Endothelial cell (in vitro differentiated cells): ENCODE measurements around the gene MCF2. TPM values are rescaled to one million over a fixed set of nuclear protein-coding genes. Genes with fewer than 3 reads are reported as not detected.

Experiments
- DNase-seq: peaks from one replicate; pipeline ENCODE4 v3.0.0; 2021; ENCODE audit warnings: low spot score
- H3K27ac Mint-ChIP-seq: one replicate; pipeline ENCODE4 v1.8.0; 2021; ENCODE audit warnings: mixed read lengths, inconsistent platforms; ENCODE audit not compliant: unreplicated experiment
- H3K27me3 Mint-ChIP-seq: one replicate; pipeline ENCODE4 v1.8.0; 2021; ENCODE audit warnings: mild to moderate bottlenecking, moderate library complexity, mixed read lengths, inconsistent platforms; ENCODE audit not compliant: unreplicated experiment
- H3K36me3 Mint-ChIP-seq: one replicate; pipeline ENCODE4 v1.8.0; 2021; ENCODE audit warnings: mild to moderate bottlenecking, low read depth, mixed read lengths, inconsistent platforms; ENCODE audit not compliant: unreplicated experiment
- H3K4me1 Mint-ChIP-seq: one replicate; pipeline ENCODE4 v1.8.0; 2021; ENCODE audit warnings: mild to moderate bottlenecking, mixed read lengths, inconsistent platforms; ENCODE audit not compliant: unreplicated experiment
- H3K4me3 Mint-ChIP-seq: one replicate; pipeline ENCODE4 v1.8.0; 2021; ENCODE audit warnings: mild to moderate bottlenecking, mixed read lengths, inconsistent platforms; ENCODE audit not compliant: unreplicated experiment
- H3K9me3 Mint-ChIP-seq: one replicate; pipeline ENCODE4 v1.8.0; 2021; ENCODE audit warnings: mixed read lengths, inconsistent platforms; ENCODE audit not compliant: unreplicated experiment
- CTCF ChIP-seq: fragments of 200-600 bp; sonication (generic); IDR thresholded peaks from one replicate; pipeline ENCODE4 v1.5.0; 2021; ENCODE audit warnings: antibody characterized with exemption; ENCODE audit not compliant: unreplicated experiment
- long read RNA-seq: library from polyadenylated mRNA; unstranded; transcript quantifications from one replicate; pipeline ENCODE4 v2.0.0, GENCODE V29; 2020; ENCODE audit not compliant: unreplicated experiment
- total RNA-seq: library from RNA; stranded (reverse); fragmentation: NEBNext Ultra II Directional; extraction: Animal tissue kit (Norgen Biotek cat#: 25700); gene quantifications from one replicate; pipeline ENCODE4 v1.2.1, GENCODE V29; 2021; ENCODE audit not compliant: unreplicated experiment

Gene MCF2
- 0.67 TPM for total RNA-seq
- long read RNA-seq = 0 reads

- no peaks in the 10 kb centered on the region for H3K27me3 Mint-ChIP-seq
- no peak for TF ChIP-seq CTCF
- no peaks in the 10 kb centered on the region for H3K36me3 Mint-ChIP-seq
- no peaks in the 10 kb centered on the region for H3K4me1 Mint-ChIP-seq
- no peak within 1 kb of the TSS for H3K4me3 Mint-ChIP-seq
- H3K9me3 Mint-ChIP-seq = no peaks in the 10 kb centered on the region
- no peak for DNase-seq
- no peak within 1 kb of the TSS for H3K27ac Mint-ChIP-seq
These were observed at the start of gene MCF2 for GRCh38 chrX:139708067-139708466. Gene MCF2 (minus strand): TSS chrX:139708167. CDS start chrX:139651744, 56,423 bp downstream.

GRCh38 chrX:139751053-139751452, 43.1 kb upstream of the MCF2 start:
- Mint-ChIP-seq H3K4me3 (no peak overlapping the region), H3K27ac (no peak overlapping the region), H3K9me3 (no peaks in the 10 kb centered on the region), H3K4me1 (peaks cover 5% of the 10 kb centered on the region), H3K36me3 (peaks cover 21% of the 10 kb centered on the region), H3K27me3 (peaks cover 9% of the 10 kb centered on the region)
- no peak for DNase-seq
- TF ChIP-seq CTCF = no peak

GRCh38 chrX:139750390-139750789, 42.4 kb upstream of the MCF2 start:
- Mint-ChIP-seq H3K27ac (no peak overlapping the region), H3K4me3 (no peak overlapping the region), H3K27me3 (peaks cover 9% of the 10 kb centered on the region), H3K4me1 (peaks cover 5% of the 10 kb centered on the region), H3K9me3 (no peaks in the 10 kb centered on the region), H3K36me3 (peaks cover 15% of the 10 kb centered on the region)
- DNase-seq = no peak
- no peak for TF ChIP-seq CTCF

GRCh38 chrX:139739138-139739537, 31.2 kb upstream of the MCF2 start:
- Mint-ChIP-seq H3K9me3 (no peaks in the 10 kb centered on the region), H3K27me3 (no peaks in the 10 kb centered on the region), H3K36me3 (peaks cover 3% of the 10 kb centered on the region)

GRCh38 chrX:139738581-139738980, 30.6 kb upstream of the MCF2 start:
- no peak overlapping the region for H3K4me3 Mint-ChIP-seq
- no peak for DNase-seq
- peaks cover 3% of the 10 kb centered on the region for H3K36me3 Mint-ChIP-seq
- H3K27ac Mint-ChIP-seq = no peak overlapping the region
- TF ChIP-seq CTCF = no peak
- no peaks in the 10 kb centered on the region for H3K4me1 Mint-ChIP-seq
- H3K9me3 Mint-ChIP-seq = no peaks in the 10 kb centered on the region
- H3K27me3 Mint-ChIP-seq = no peaks in the 10 kb centered on the region

More at GRCh38 chrX:139739138-139739537, 31.2 kb upstream of the MCF2 start:
- Mint-ChIP-seq H3K4me1 (no peaks in the 10 kb centered on the region), H3K4me3 (no peak overlapping the region), H3K27ac (no peak overlapping the region)
- no peak for DNase-seq
- no peak for TF ChIP-seq CTCF
